Adrenal gland (tissue), 12 donors: ENCODE data around the gene FXYD3. TPM values are rescaled to one million over a fixed set of nuclear protein-coding genes. Genes with fewer than 3 reads are reported as not detected.
A peak's percentile ranks its signal among the peaks of the same experiment; 100 is the strongest.

Experiments used
- DNase-seq, 7 donors: peaks; one replicate each; pipeline ENCODE4 v3.0.0-alpha.2; 2019 to 2020
- H3K27ac ChIP-seq, 5 donors: fragments of 200-600 bp; sonication (generic) in 4 of 5; 1 replicate in 3 of 5; 2 replicates in 2 of 5; pipeline versions ENCODE4 v1.5.1 to v1.8.0; 2016 to 2020; ENCODE audit warnings: mild to moderate bottlenecking in 1 of 5
- H3K27me3 ChIP-seq: fragments of 200-600 bp; 2 replicates; pipeline ENCODE4 v1.8.0; 2021
- H3K36me3 ChIP-seq, 2 donors: fragments of 200-600 bp; replicated peaks in 1 of 2; 1 replicate in 1 of 2; 2 replicates in 1 of 2; pipeline versions ENCODE4 v1.5.1 to v1.8.0; 2018 to 2022
- H3K4me1 ChIP-seq, 2 donors: fragments of 200-600 bp; replicated peaks in 1 of 2; 1 replicate in 1 of 2; 2 replicates in 1 of 2; pipeline versions ENCODE4 v1.5.1 to v1.8.0; 2018 to 2021
- H3K4me3 ChIP-seq, 4 donors: fragments of 200-600 bp; sonication (generic) in 3 of 4; one replicate each; pipeline ENCODE4 v1.5.1; 2016 to 2018
- H3K9me3 ChIP-seq, 3 donors: fragments of 200-600 bp; sonication (generic) in 1 of 3; replicated peaks in 1 of 3; 1 replicate in 2 of 3; 2 replicates in 1 of 3; pipeline versions ENCODE4 v1.5.1 to v1.8.0; 2016 to 2021
- CTCF ChIP-seq, 6 experiments: fragments of 450-650 bp in 4 of 6; fragments of 200-600 bp in 2 of 6; sonication (generic) in 1 of 6; IDR thresholded peaks; 1 replicate in 5 of 6; 2 replicates in 1 of 6; pipeline versions ENCODE4 v1.5.1 to v1.8.0; 2016 to 2021; ENCODE audit warnings: antibody characterized with exemption in 6 of 6, mild to moderate bottlenecking in 2 of 6, moderate library complexity in 1 of 6
- POLR2A ChIP-seq, 2 donors: fragments of 450-650 bp; IDR thresholded peaks; one replicate each; pipeline ENCODE4 v1.6.1; 2017; ENCODE audit warnings: antibody characterized with exemption in 2 of 2, mild to moderate bottlenecking in 2 of 2, moderate library complexity in 1 of 2
- WGBS, 4 donors: extraction: QIAGEN DNeasy Blood & Tissue Kit in 2 of 4; methylation state at CpG; one replicate each; pipeline versions ENCODE4 v1.1.5 to v1.1.7; 2013 to 2017; 5-methylcytosine and 5-hydroxymethylcytosine counted together
- intact Hi-C, 2 donors: fragments of 100-400 bp; cut with DNase I; formaldehyde crosslinking; loops; one replicate each; pipeline versions ENCODE4 v1.14.1 to v1.15.0; 2022 to 2023
- polyA plus RNA-seq, 3 donors: library from polyadenylated mRNA; stranded (reverse); fragments of 200-250 nt in 2 of 3; fragments of 350-450 nt in 1 of 3; fragmentation: Illumina TruSeq in 1 of 3; extraction: RNeasy Lipid Tissue Mini Kit (QIAGEN cat#74804) in 1 of 3; gene quantifications; one replicate each; pipeline ENCODE4 v1.2.3, GENCODE V29; 2013 to 2014
- total RNA-seq, 9 donors: library from RNA; depleted of rRNA in 4 of 9; stranded (reverse); fragments of >200 nt in 4 of 9; fragments of 120-200 nt in 1 of 9; fragmentation: NEBNext Ultra II Directional in 1 of 9; extraction: Animal tissue kit (Norgen Biotek cat#: 25700) in 1 of 9; gene quantifications; one replicate each; pipeline versions ENCODE4 v1.1.0 to v1.2.4, GENCODE V29; 2013 to 2023
- donor health status: healthy with polysubstance abuse.
- donor health status: Bipolar disorder and iron deficiency.
- donor health status: DM: yes; HTN: yes; CAD: no.
- donor health status: DM: no; HTN: no; CAD: no.
- donor health status: DM: no; HTN: no; CAD: no.
- donor health status: DM: yes; HTN: yes; CAD: no.

The FXYD3 gene
- total and polyA plus RNA-seq, 12 donors: 0.34 to 4.6 (median 2.3) TPM; not detected in 4

DNA sequence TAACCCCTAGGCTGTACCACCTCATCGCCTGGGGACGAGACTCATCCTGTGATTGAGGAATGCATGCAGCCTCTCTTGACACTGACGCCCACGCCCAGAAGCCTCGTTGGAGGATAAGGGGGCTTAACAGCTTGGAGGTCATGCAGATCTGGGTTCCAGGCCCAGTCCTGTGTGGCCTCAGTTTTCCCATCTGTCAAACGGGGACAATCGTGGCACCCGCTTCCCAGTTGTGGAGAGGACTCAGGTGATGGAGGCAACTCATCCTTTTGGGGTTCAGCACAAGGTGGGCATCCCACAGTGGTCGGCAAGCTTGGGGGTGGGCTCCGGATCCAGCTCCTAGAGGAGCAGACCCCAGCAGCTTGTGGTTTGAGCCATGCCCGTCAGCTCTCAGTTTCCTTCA lies 20.6 kb downstream of the FXYD3 start:
- Histone ChIP-seq H3K27me3 (no peaks in the 10 kb centered on the region), H3K4me1 (no peaks in the 10 kb centered on the region), H3K4me3 (no peak overlapping the region), H3K9me3 (no peaks in the 10 kb centered on the region), H3K36me3 (no peaks in the 10 kb centered on the region), H3K27ac (peak overlapping the region in 1 of 5 donors; percentile 17)
- TF ChIP-seq CTCF (IDR thresholded peaks at IDR 0.05) (no peak), POLR2A (IDR thresholded peaks at IDR 0.05) (no peak)
- 59 to 71% (median 64%) methylated on average over 4 to 11 of the region's 11 CpGs for WGBS, 4 donors
- intact Hi-C loops: loop anchor here in 1 of 2 donors (10.0 kb wide), 1 partner anchor 71 kb away; no protein-coding TSS in a partner anchor
- DNase-seq: no peak

GRCh38 chr19:35136977-35137702 lies 21.5 kb downstream of the FXYD3 start:
- Histone ChIP-seq H3K27me3 (peaks cover under 1% of the 10 kb centered on the region), H3K36me3 (no peaks in the 10 kb centered on the region), H3K4me1 (peaks cover 0 to 8% of the 10 kb centered on the region in 2 donors), H3K27ac (no peak overlapping the region), H3K4me3 (no peak overlapping the region), H3K9me3 (no peaks in the 10 kb centered on the region)
- WGBS, 4 donors: 61 to 71% (median 66%) methylated on average over 9 of the region's 9 CpGs
- TF ChIP-seq CTCF (IDR thresholded peaks at IDR 0.05): no peak
- no peak for TF ChIP-seq POLR2A (IDR thresholded peaks at IDR 0.05)
- no peak for DNase-seq
- intact Hi-C loops: loop anchor here in 1 of 2 donors (10.0 kb wide), 1 partner anchor 72 kb away; no protein-coding TSS in a partner anchor

DNA sequence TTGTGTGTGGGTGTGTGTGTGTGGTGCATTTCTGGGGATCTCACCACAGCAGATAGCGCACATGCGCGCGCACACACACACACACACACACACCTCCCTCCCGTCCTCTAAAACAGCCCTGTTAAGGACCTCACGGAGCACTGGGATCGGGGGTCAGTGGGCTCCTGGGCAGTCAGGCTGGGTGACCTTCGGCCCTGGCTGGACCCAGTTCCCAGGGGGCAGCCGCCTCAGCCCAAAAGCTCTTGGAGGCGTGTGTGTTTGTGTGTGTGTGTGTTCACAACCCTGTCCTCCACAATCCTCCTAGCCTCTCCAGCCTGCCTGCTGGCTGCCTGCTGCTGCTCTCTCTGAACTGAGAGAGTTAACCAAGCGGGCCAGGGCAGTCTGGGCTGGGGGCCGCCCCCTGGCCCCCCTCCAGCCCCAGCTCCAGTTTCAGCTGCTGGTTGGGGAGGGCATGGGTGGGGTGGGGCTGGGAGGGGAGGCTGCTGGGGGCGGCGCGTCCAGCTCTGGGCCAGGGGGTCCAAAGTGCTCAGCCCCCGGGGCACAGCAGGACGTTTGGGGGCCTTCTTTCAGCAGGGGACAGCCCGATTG lies 22.8 kb downstream of the FXYD3 start, which contains the start of gene FXYD1:
Gene FXYD1 (plus strand): TSS at position 520 of the 588 bp plus-strand sequence. CDS start 1,256 bp downstream, outside the sequence.
- H3K9me3 ChIP-seq: no peaks in the 10 kb centered on the region
- intact Hi-C loops: loop anchor here in 1 of 2 donors (10.0 kb wide), 1 partner anchor 74 kb away; no protein-coding TSS in a partner anchor
- H3K4me3 ChIP-seq: peak within 1 kb of the TSS in 1 of 4 donors; percentile 10
- peaks cover 4% of the 10 kb centered on the region for H3K27me3 ChIP-seq
- no peak for DNase-seq
- no peak for TF ChIP-seq CTCF (IDR thresholded peaks at IDR 0.05)
- TF ChIP-seq POLR2A (IDR thresholded peaks at IDR 0.05): no peak
- 58 to 60% (median 59%) methylated on average over 13 to 18 of the region's 18 CpGs; no CpG with 5 or more reads in 1 of the 4 donors for WGBS, 4 donors
- H3K4me1 ChIP-seq: peaks cover 0 to 15% of the 10 kb centered on the region in 2 donors
- H3K27ac ChIP-seq: peak within 1 kb of the TSS in 3 of 5 donors; percentile 43 to 87 (median 70)
- H3K36me3 ChIP-seq: no peaks in the 10 kb centered on the region
